Measurements from ENCODE around the gene SLFN13.
"Not testable (repeated sequence)": the region's sequence is repeated elsewhere in the genome, so short reads cannot be mapped to it uniquely, and the experiment has no call there.

SLFN13 gene

GRCh38 chr17:35476283-35476820 lies 27.8 kb upstream of the SLFN13 start:
- H3K27me3 ChIP-seq (ENCODE audit: control insufficient read depth, insufficient read depth, low read length) = no peaks in the 10 kb centered on the region; the same call in 1 of the 2 replicates

GRCh38 chr17:35468475-35468874 lies 19.9 kb upstream of the SLFN13 start:
- Histone ChIP-seq H3K9me3 (ENCODE audit: control insufficient read depth, insufficient read depth, low read length) (no peaks in the 10 kb centered on the region; the same call in 1 of the 2 replicates), H3K4me1 (ENCODE audit: control insufficient read depth, insufficient read depth, low read length) (no peaks in the 10 kb centered on the region), H3K27ac (ENCODE audit: low read length) (no peak overlapping the region), H3K27me3 (ENCODE audit: control insufficient read depth, insufficient read depth, low read length) (no peaks in the 10 kb centered on the region), H3K4me3 (ENCODE audit: low read length) (no peak overlapping the region), H3K36me3 (ENCODE audit: control insufficient read depth, insufficient read depth, low read length) (no peaks in the 10 kb centered on the region)
- WGBS (ENCODE audit: insufficient coverage, insufficient read length) = no CpG with 5 or more reads among the region's 4 CpGs
- no peak for DNase-seq (ENCODE audit: low read depth, low spot score)

More at GRCh38 chr17:35476283-35476820, 27.8 kb upstream of the SLFN13 start:
- no peaks in the 10 kb centered on the region for H3K4me1 ChIP-seq (ENCODE audit: control insufficient read depth, insufficient read depth, low read length)
- H3K27ac ChIP-seq (ENCODE audit: low read length) = no peak overlapping the region
- H3K36me3 ChIP-seq (ENCODE audit: control insufficient read depth, insufficient read depth, low read length) = no peaks in the 10 kb centered on the region
- DNase-seq (ENCODE audit: low read depth, low spot score) = no peak
- no peaks in the 10 kb centered on the region for H3K9me3 ChIP-seq (ENCODE audit: control insufficient read depth, insufficient read depth, low read length)
- no CpG with 5 or more reads among the region's 2 CpGs for WGBS (ENCODE audit: insufficient coverage, insufficient read length)
- no peak overlapping the region for H3K4me3 ChIP-seq (ENCODE audit: low read length)

- Histone ChIP-seq H3K27me3 (ENCODE audit: control insufficient read depth, insufficient read depth, low read length) (no peaks in the 10 kb centered on the region), H3K4me1 (ENCODE audit: control insufficient read depth, insufficient read depth, low read length) (no peaks in the 10 kb centered on the region), H3K27ac (ENCODE audit: low read length) (no peak overlapping the region), H3K4me3 (ENCODE audit: low read length) (no peak overlapping the region), H3K36me3 (ENCODE audit: control insufficient read depth, insufficient read depth, low read length) (no peaks in the 10 kb centered on the region), H3K9me3 (ENCODE audit: control insufficient read depth, insufficient read depth, low read length) (no peaks in the 10 kb centered on the region; the same call in 1 of the 2 replicates)
- DNase-seq (ENCODE audit: low read depth, low spot score) = no peak
- WGBS (ENCODE audit: insufficient coverage, insufficient read length) = no CpG with 5 or more reads among the region's 4 CpGs
These were observed 19.3 kb upstream of the SLFN13 start for GRCh38 chr17:35467824-35468223.

DNA sequence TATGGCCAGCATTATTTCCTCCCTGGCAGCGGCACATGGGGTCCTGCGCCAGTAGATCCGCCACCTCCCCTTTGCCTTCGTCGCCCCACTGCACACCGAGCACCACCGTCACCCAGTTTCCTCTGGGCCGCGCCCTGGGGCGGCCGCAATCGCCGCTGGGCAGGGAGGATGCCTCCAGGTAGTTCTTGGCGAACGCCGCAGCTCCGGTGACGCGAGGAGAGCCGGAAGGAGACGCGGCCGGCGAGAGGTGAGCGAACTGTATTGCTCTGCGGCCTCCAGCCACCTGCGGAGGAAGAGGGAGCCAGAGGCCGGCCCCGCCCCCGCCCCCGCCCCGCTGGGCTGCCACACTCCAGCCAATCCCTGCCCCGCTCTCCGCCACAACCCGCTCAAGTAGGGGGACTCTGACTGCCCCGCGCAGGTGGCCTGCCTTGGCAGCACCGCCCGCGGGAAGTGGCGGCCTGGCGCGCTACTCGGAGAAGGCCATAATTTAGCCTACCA lies 11.8 kb upstream of the SLFN13 start:
- H3K36me3 ChIP-seq (ENCODE audit: control insufficient read depth, insufficient read depth, low read length) = no peaks in the 10 kb centered on the region
- H3K4me3 ChIP-seq (ENCODE audit: low read length) = peak overlapping the region; percentile 9; the same call in 1 of the 2 replicates
- H3K4me1 ChIP-seq (ENCODE audit: control insufficient read depth, insufficient read depth, low read length) = no peaks in the 10 kb centered on the region
- WGBS (ENCODE audit: insufficient coverage, insufficient read length) = no CpG with 5 or more reads among the region's 44 CpGs
- DNase-seq (ENCODE audit: low read depth, low spot score) = peak; percentile 45
- no peak overlapping the region for H3K27ac ChIP-seq (ENCODE audit: low read length)
- peaks cover 8% of the 10 kb centered on the region; the same call in 1 of the 2 replicates for H3K27me3 ChIP-seq (ENCODE audit: control insufficient read depth, insufficient read depth, low read length)
- no peaks in the 10 kb centered on the region for H3K9me3 ChIP-seq (ENCODE audit: control insufficient read depth, insufficient read depth, low read length)

DNA sequence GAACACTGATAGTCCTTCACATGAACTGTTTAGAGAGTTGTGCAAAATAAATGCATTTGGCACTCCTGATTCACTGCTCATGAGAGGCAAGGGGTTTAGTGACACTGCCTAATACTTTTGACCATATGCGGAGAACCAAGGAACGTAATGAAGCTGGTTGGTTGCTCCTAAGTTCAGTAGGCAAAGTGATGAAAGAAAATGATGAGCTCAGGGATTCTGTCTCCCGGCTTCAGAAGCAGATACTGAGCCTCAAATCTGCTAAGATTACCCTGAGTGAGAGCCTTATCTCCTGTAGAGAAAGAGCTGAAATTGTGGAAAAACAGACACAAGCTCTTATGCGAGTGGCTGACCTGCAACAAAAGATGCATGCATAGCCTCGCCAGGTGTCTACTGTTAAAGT lies 5.5 kb upstream of the SLFN13 start:
- peaks cover 12% of the 10 kb centered on the region for H3K27me3 ChIP-seq (ENCODE audit: control insufficient read depth, insufficient read depth, low read length)
- H3K9me3 ChIP-seq (ENCODE audit: control insufficient read depth, insufficient read depth, low read length); H3K4me3 ChIP-seq (ENCODE audit: low read length); H3K4me1 ChIP-seq (ENCODE audit: control insufficient read depth, insufficient read depth, low read length); H3K36me3 ChIP-seq (ENCODE audit: control insufficient read depth, insufficient read depth, low read length); DNase-seq (ENCODE audit: low read depth, low spot score); H3K27ac ChIP-seq (ENCODE audit: low read length): not testable (repeated sequence)
- no CpG with 5 or more reads among the region's 5 CpGs for WGBS (ENCODE audit: insufficient coverage, insufficient read length)

DNA sequence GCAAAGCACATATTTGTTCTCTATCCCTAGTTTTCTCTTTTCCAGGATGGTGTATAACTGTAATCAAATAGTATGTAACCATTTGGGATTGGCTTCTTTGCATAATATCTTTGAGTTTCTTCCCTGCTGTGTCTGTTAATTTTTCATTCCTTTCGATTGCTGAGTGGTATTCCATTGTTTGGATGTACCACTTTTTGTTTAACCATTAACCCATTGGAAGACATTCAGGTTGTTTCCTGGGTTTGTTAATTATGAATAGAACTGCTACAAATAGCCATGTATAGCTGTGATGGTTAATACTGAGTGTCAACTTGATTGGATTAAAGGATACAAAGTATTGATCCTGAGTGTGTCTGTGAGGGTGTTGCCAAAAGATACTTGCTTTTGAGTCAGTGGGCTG lies 4.6 kb upstream of the SLFN13 start:
- Histone ChIP-seq H3K4me3 (ENCODE audit: low read length) (no peak overlapping the region), H3K27me3 (ENCODE audit: control insufficient read depth, insufficient read depth, low read length) (peaks cover 12% of the 10 kb centered on the region), H3K36me3 (ENCODE audit: control insufficient read depth, insufficient read depth, low read length) (no peaks in the 10 kb centered on the region), H3K27ac (ENCODE audit: low read length) (no peak overlapping the region), H3K4me1 (ENCODE audit: control insufficient read depth, insufficient read depth, low read length) (no peaks in the 10 kb centered on the region), H3K9me3 (ENCODE audit: control insufficient read depth, insufficient read depth, low read length) (no peaks in the 10 kb centered on the region)
- WGBS (ENCODE audit: insufficient coverage, insufficient read length) = no CpG with 5 or more reads among the region's 1 CpG
- DNase-seq (ENCODE audit: low read depth, low spot score) = no peak

GRCh38 chr17:35449371-35449931 lies 885 bp upstream of the SLFN13 start:
- DNase-seq (ENCODE audit: low read depth, low spot score) = no peak
- WGBS (ENCODE audit: insufficient coverage, insufficient read length) = no CpG with 5 or more reads among the region's 36 CpGs
- Histone ChIP-seq H3K27ac (ENCODE audit: low read length) (no peak overlapping the region), H3K27me3 (ENCODE audit: control insufficient read depth, insufficient read depth, low read length) (peaks cover 12% of the 10 kb centered on the region), H3K4me1 (ENCODE audit: control insufficient read depth, insufficient read depth, low read length) (no peaks in the 10 kb centered on the region), H3K4me3 (ENCODE audit: low read length) (peak overlapping the region; percentile 40; the same call in 1 of the 2 replicates), H3K9me3 (ENCODE audit: control insufficient read depth, insufficient read depth, low read length) (no peaks in the 10 kb centered on the region), H3K36me3 (ENCODE audit: control insufficient read depth, insufficient read depth, low read length) (no peaks in the 10 kb centered on the region)

- Histone ChIP-seq H3K9me3 (ENCODE audit: control insufficient read depth, insufficient read depth, low read length) (no peaks in the 10 kb centered on the region), H3K27me3 (ENCODE audit: control insufficient read depth, insufficient read depth, low read length) (peaks cover 12% of the 10 kb centered on the region; the same call in 1 of the 2 replicates), H3K4me1 (ENCODE audit: control insufficient read depth, insufficient read depth, low read length) (no peaks in the 10 kb centered on the region), H3K36me3 (ENCODE audit: control insufficient read depth, insufficient read depth, low read length) (no peaks in the 10 kb centered on the region), H3K27ac (ENCODE audit: low read length) (no peak overlapping the region), H3K4me3 (ENCODE audit: low read length) (no peak overlapping the region; the same call in 1 of the 2 replicates)
- no CpG with 5 or more reads among the region's 16 CpGs for WGBS (ENCODE audit: insufficient coverage, insufficient read length)
- DNase-seq (ENCODE audit: low read depth, low spot score) = no peak
These were observed 297 bp upstream of the SLFN13 start for GRCh38 chr17:35448899-35449227.

DNA sequence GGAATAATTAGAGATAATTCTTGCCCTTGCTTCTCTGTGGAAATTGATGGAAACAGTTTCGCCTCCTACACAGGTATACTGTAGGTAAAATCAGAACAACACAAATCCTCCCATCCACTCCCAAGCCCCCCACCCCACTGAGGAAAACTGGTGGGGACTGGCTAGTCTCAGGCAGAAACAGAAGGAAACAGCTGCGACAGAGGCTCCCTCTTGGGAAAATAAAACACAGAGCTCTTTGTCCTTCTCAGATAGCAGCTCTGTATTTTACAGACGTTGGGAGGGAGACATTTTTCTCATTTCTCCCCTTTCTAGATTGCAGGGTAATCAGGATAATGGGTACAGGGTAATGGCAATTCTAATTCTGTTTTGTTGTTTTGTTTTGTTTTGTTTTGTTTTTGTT lies 1.1 kb downstream of the SLFN13 start:
- peak overlapping the region; percentile 35; the same call in 1 of the 2 replicates for H3K4me3 ChIP-seq (ENCODE audit: low read length)
- H3K27ac ChIP-seq (ENCODE audit: low read length) = no peak overlapping the region
- H3K36me3 ChIP-seq (ENCODE audit: control insufficient read depth, insufficient read depth, low read length) = no peaks in the 10 kb centered on the region; the same call in 1 of the 2 replicates
- no peak for DNase-seq (ENCODE audit: low read depth, low spot score)
- H3K9me3 ChIP-seq (ENCODE audit: control insufficient read depth, insufficient read depth, low read length) = no peaks in the 10 kb centered on the region
- H3K4me1 ChIP-seq (ENCODE audit: control insufficient read depth, insufficient read depth, low read length) = no peaks in the 10 kb centered on the region
- WGBS (ENCODE audit: insufficient coverage, insufficient read length) = no CpG with 5 or more reads among the region's 3 CpGs
- H3K27me3 ChIP-seq (ENCODE audit: control insufficient read depth, insufficient read depth, low read length) = peaks cover 11% of the 10 kb centered on the region; the same call in 1 of the 2 replicates

DNA sequence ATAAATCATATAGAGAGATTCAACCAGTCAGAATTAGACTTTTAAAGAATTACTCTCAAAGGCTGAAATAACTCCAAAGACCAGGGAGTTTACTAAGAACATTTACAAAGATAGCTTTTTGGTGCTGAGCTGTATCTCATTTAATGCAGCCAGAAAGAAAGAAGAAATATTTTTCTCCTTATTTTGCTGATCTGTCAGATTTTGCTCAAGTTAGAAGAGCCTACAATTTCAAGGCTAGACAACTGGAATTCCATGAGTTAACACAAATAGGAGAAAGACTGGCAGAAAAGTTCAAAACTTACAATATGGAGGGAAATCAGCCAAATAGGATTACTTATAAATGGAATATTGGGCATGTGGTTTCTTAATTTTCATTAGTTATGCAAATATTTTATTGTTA lies 10.1 kb downstream of the SLFN13 start:
- DNase-seq (ENCODE audit: low read depth, low spot score) = no peak
- H3K27me3 ChIP-seq (ENCODE audit: control insufficient read depth, insufficient read depth, low read length) = peaks cover 6% of the 10 kb centered on the region; the same call in 1 of the 2 replicates
- H3K27ac ChIP-seq (ENCODE audit: low read length) = no peak overlapping the region
- no peaks in the 10 kb centered on the region for H3K9me3 ChIP-seq (ENCODE audit: control insufficient read depth, insufficient read depth, low read length)
- H3K36me3 ChIP-seq (ENCODE audit: control insufficient read depth, insufficient read depth, low read length) = no peaks in the 10 kb centered on the region; the same call in 1 of the 2 replicates
- H3K4me3 ChIP-seq (ENCODE audit: low read length) = no peak overlapping the region
- H3K4me1 ChIP-seq (ENCODE audit: control insufficient read depth, insufficient read depth, low read length) = no peaks in the 10 kb centered on the region
